Mesenteric fat pad (tissue), 1 donor: ENCODE measurements around the gene ABCC6. TPM values are rescaled to one million over a fixed set of nuclear protein-coding genes. Genes with fewer than 3 reads are reported as not detected.
"Not testable (repeated sequence)": the region's sequence is repeated elsewhere in the genome, so short reads cannot be mapped to it uniquely, and the experiment has no call there.

Experiments used
- DNase-seq: peaks from one replicate; pipeline ENCODE4 v3.0.0-alpha.2; 2020; ENCODE audit warnings: low spot score
- total RNA-seq: library from RNA; stranded (reverse); fragmentation: NEBNext Ultra II Directional; extraction: Animal tissue kit (Norgen Biotek cat#: 25700); gene quantifications from one replicate; pipeline ENCODE4 v1.2.1, GENCODE V29; 2021
- donor health status: DM: yes; HTN: yes; CAD: no.

ABCC6 gene
- total RNA-seq, 1 donor from 2014 or later, result 6.9 TPM

DNA sequence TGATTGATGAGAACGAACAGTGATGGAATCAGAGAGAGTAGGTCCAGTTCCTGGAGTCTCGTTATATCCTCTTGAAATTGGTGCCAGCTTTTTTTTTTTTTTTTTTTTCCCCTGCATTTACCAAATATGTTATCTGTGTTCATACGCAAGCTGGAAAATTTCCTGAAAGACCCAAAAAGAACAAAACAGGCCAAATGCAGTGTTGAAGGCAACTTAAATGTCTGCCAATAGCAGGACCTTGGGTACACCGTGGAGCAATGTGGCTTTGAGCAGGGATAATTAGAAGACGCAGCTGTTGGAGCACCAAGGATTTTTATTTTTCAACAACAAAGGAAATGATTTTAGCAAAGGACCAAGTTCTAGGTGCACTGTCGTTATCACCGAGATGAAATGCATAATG lies 105.0 kb downstream of the ABCC6 start:
- no peak for DNase-seq

DNA sequence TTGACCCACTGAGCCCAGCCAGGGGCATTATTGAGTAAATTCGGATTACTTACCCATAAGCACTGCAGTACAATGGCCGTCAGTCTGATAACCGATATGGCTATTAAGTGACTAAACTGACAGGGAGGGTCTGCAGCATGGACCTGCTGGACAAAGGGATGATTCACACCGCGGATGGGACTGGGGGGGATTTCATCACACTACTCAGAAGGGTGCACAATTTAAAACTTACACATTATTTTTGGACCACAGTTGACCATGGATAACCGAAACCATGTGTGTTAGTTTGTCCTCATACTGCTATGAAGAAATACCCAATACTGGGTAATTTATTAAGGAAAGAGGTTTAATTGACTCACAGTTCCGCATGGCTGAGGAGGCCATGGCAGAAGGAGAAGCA lies 106.5 kb downstream of the ABCC6 start:
- DNase-seq, result no peak

DNA sequence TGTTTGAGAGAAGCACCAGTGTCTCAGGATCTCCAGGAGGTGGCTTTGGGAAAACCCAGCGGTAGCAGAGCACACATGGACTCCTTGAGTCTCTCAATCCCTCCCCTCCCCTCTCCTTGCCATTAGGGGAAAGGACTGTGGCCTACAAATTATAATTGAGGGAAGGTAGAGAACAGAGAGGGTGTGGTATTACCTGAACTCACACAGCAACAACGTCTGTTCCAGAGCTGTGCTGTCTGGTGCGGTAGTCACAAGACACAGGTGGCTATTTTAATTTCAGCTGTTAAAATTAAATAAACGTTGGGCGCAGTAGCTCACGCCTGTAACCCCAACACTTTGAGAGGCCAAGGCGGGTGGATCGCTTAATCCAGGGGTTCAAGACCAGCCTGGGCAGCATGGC lies 110.2 kb downstream of the ABCC6 start:
- no peak for DNase-seq

DNA sequence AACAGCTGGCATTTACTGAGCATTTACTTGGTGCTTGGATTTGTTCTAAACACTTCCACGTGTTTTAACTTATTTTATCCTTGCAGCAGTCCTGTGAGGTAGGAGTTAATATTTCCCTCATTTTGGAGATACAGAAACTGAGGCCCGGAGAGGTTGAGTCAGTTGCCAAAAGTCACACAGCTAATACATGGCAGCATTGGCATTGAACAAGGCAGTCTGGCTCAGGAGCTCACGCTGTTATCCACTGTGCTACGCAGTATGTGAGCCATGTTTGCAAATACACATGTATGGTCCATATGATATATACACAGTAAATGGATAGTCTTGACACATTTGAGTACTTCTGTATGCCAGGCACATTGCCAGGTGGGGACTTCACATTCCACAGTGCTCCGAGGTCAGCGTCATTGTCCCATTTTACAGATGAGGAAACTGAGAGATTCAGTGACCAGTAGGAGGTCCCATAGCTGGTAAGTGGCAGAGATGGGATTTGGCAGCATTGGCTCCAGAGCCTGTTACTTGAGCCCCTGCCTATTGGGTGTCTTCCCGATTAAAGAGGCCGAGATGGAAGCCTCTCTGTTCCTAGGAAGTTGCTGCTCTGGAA lies 110.7 kb downstream of the ABCC6 start:
- DNase-seq, result no peak

- DNase-seq, result no peak
Measured at GRCh38 chr16:16111639-16112038, 111.7 kb downstream of the ABCC6 start.

DNA sequence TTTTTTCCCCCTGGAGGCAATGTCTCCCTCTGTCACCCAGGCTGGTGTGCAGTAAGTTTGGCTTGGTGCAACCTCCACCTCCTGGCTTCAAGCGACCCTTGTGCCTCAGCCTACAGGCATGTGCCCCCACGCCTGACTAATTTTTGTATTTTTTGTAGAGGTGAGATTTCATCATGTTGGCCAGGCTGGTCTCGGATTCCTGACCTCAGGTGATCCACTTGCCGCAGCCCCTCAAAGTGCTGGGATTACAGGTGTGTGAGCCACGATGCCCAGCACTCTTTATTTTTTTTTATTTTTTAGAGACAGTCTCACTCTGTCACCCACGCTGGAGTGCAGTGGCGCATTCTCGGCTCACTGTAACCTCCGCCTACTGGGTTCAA lies 113.2 kb downstream of the ABCC6 start:
- DNase-seq, result no peak

DNA sequence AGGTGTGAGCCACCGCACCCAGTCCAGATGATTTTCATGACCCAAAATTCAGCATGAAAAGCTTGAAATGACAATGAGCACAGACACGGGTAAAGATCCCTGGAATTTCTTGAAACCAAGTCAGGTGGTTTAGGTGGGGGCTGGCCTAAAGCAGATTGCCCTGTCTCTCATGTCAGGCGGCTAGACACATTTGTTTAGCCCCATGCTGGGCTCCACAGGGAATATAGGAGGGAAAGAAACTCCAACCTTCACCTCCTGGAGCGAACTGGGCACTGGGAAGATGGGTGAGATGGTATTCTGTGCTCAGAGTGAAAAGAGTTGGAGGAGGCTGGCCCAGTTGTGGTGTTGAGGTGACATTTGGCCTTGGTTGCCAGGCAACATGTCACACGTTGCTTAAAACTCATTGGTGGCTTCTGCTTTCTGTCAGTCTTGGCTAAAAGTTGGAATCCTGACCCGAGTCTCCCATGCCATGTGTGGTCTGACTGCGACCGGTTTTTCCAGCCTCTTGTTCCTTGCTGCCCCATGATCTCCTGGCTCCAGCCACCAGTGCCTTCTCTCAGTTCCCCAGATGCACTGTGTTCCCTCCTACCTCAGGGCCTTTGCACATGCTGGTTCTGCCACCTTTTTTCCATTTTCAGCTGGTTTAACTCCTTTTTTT lies 113.7 kb downstream of the ABCC6 start:
- DNase-seq, result no peak

DNA sequence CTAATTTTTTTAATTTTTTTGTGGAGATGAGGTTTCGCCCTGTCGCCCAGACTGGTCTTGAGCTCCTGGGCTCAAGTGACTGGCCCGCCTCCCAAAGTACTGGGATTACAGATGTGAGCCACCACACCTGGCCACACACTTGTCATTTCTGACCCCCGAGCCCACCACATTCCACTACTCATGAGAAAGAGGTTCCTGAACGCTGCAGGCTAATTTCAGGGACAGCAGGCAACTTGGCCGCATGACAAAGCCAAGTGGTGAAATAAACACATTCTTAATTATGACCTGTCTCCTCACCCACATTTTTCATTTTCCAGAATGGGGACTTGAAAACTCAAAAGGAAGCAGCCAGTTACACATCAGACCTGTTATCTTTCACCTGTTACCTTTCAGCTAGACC lies 114.5 kb downstream of the ABCC6 start:
- DNase-seq, result no peak

DNA sequence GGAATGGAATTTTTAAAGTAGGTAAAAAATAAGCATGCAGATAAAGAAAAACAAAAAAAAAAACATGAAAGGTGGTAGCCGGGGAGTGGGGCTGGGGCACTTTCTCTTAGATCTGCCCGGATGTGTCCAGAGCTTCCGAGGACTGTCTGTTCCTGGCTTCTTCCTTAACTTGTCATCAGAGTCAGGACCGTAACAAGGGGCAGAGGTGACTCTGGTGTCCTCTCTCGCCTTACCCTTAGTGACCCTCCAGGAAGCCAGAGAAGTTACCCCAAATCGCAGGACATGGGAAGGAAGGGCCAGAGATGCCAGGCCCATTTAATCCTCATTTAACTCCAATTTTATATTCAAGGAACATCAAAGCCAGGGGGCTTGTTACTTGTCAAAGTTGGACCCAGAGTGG lies 115.5 kb downstream of the ABCC6 start:
- DNase-seq, result no peak

DNA sequence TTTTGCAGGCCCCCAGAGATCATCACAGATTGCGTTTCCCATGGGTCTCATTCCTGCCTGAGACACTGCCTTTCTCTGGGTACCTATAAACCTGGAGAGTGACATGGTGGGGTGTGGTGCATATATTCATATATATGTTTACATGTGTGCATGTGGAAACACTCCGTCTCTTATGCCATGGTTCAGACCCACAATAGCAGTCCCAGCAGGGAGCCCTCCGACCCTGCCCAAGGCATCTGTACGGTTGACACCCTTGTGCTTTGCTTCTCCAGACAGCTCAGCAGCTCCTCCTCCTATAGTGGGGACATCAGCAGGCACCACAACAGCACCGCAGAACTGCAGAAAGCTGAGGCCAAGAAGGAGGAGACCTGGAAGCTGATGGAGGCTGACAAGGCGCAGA lies 116.8 kb downstream of the ABCC6 start:
- no peak for DNase-seq

- no peak for DNase-seq
Measured at GRCh38 chr16:16105646-16106045, 117.6 kb downstream of the ABCC6 start.

GRCh38 chr16:16104804-16105141 lies 118.5 kb downstream of the ABCC6 start:
- DNase-seq, result not testable (repeated sequence)

GRCh38 chr16:16104132-16104803 lies 119.0 kb downstream of the ABCC6 start:
- not testable (repeated sequence) for DNase-seq

DNA sequence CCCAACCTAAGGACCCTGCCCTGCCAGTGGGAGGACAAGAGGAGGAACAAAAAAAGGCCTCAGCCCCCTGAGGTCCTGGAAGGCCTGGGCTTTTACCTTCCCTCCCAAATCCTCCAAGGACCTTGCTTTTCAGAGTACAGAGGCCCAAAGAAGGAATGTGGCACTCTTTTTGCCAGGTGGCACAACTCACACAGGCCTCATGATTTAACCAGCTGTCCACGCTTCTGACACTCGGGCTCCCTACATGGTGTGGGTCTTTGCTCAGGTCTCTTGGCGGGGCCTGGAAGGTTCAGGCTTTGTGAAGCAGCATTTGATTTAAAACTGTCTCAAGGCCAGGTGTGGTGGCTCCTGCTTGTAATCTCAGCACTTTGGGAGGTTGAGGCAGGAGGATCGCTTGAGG lies 120.6 kb downstream of the ABCC6 start:
- no peak for DNase-seq

DNA sequence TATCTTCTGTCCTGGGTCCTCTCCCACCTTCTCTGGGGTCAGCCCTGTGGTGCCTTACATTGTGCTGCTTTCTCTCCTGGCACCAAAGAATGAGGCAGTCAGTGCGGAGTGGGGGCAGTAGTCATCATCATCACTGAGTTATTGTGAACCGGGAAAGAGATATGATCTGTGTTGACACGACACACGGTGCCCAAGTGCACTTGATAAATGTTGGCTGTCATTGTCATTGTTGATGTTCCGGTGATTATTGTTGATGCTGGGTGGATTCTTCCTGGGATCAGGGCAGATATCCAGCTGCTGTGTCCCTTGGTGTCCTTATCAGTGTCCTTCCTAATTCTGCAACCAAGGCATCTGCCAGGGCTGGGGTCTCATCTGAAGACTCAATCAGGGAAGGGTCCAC lies 121.7 kb downstream of the ABCC6 start:
- DNase-seq, result no peak

- no peak for DNase-seq
Measured at GRCh38 chr16:16100631-16101030, 122.7 kb downstream of the ABCC6 start.

DNA sequence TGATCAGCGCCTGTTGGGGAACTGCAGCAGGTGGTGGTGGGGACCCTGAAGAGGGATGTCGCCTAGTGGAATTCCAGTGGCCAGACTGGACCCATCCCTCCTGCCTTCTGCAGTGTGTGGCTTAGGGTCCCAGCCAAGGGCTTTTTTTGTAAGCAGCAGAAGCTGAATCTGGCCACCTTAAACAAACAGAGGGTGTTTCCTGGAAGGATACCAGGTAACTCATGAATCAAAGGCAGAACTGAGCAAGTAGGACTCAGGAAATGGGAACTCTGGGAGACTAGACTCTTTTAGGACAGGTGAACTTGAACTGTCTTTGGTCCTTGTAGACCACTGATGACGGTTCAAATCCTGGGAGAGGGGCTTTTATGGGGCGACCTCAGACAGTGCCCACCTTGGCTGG lies 124.0 kb downstream of the ABCC6 start:
- no peak for DNase-seq

Other genes starting within 250 kb of the ABCC6 start
- 55.5 TPM for gene NOMO3, start 9.0 kb upstream of the ABCC6 start, total RNA-seq
- gene NPIPA7, start 155.6 kb upstream of the ABCC6 start, total RNA-seq, result 7.8 TPM